GM21528 (cell line): ENCODE data around the gene SULT1A1.
"Not testable (repeated sequence)": the region's sequence is repeated elsewhere in the genome, so short reads cannot be mapped to it uniquely, and the experiment has no call there.

ENCODE experiments used
- ATAC-seq: cut with Tn5 transposase; IDR thresholded peaks from one replicate; pipeline ENCODE4 v1.9.1; 2021; ENCODE audit warnings: mild to moderate bottlenecking, moderate library complexity; ENCODE audit not compliant: unreplicated experiment, low FRiP score

The SULT1A1 gene

DNA sequence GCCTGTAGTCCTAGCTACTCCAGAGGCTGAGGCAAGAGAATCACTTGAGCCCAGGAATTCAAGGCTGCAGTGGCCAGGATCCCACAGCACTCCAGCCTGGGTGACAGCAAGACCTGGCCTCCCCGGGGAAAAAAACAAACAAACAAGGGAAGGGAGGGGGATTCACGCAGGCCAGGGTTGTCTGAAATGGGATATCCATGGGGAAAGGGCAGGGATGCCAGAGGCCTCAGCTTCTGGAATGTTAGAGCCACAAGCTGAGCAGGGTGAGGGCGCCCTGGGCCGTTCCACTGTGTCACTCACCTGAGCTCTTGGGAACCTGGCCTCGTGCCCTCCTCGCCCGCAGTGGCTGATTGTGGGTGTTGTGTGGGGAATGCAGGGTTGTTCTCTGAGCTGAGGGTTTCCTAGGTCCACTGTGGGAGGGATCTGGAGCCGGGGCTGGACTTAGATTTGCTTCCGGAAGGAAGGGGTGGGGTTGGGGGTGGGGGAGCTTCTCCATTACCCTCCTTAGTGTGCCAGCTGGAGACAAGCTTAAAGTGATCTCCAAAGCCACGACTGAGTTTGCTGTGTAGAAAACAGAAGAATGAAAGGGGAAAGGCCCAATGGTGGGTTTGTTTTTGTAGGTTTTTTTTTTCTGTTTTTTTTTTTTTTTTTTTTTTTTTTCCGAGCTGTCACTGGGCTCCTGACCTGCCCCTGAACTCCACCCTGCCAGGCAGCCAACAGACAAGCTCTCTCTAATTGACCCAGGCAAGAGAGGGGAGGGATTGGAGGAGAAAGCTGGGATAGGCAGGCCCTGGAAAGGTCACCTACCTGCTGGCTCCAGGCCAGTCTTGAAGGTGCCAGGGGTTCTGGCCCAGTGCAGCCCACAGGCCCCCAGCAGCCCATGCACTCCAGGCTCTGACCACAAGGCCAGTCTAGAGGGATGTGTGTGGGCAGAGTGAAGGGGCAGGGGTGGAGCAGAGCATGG lies at the start of gene SULT1A1:
Gene SULT1A1, minus strand, starts transcription at position 414 of the 964 bp plus-strand sequence. CDS start 1,189 bp downstream, outside the sequence.
- no peak for ATAC-seq

DNA sequence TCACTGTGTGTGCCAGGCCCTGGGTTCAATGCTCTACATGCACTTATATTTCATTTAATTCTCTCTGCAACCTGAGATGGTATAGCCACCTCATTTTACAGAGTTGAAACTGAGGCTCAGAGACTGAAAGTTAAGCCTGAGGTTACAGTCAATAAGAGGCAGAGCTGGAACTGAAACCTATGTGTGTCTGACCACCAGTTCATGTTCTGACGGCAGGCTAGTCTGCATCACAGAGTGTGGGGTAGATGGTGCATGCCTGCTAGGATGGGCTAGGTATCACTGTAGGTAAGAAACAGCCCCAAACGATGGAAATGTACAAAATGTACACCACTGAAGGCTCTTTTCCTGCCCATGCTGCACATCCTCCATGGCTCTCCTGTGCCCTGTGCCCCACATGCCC lies 30.1 kb upstream of the SULT1A1 start:
- not testable (repeated sequence) for ATAC-seq

- not testable (repeated sequence) for ATAC-seq
These were observed 28.5 kb upstream of the SULT1A1 start for GRCh38 chr16:28638359-28638758.

- not testable (repeated sequence) for ATAC-seq
These were observed 27.9 kb upstream of the SULT1A1 start, which contains the start of gene NPIPB8 for GRCh38 chr16:28637765-28638164. TSS of gene NPIPB8 (plus strand) at chr16:28638065. CDS start at chr16:28638361, 296 bp downstream.

DNA sequence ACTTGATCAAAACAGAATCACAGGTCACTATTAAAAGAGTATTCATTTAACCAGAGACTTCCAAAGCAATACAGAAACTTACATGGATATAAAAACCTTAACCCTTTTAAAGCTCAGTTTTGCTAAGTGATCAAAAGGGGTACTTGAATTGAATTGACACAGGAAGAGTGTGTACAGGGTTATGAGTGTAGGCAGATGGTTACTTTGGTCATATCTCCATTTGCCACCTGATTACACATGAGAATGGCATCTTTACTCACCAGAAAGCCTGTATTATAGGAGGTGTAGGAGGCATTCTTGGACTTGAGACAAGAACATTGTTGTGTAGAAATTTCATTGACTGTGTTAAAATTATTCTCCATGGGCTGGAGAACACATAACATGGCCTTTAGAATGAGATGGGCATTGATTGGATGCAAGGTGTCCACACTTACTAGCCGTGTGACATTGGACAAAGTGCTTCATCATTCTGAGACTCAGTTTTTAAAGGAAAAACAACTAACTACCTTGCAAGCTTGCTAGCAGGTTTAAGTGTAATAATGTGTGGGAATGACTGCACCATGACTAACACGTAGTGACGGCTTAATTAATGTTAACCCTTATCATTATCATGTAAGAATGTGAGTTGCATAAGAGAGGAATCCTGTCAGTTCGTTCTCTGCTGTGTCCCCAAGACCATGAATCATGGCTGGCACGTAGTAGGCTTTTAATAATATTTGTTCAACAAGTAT lies 26.4 kb upstream of the SULT1A1 start:
- not testable (repeated sequence) for ATAC-seq

GRCh38 chr16:28630905-28631304 lies 21.1 kb upstream of the SULT1A1 start:
- not testable (repeated sequence) for ATAC-seq

- ATAC-seq: no peak
These were observed 13.4 kb upstream of the SULT1A1 start for GRCh38 chr16:28623172-28623711.

- ATAC-seq: not testable (repeated sequence)
These were observed 12.8 kb upstream of the SULT1A1 start for GRCh38 chr16:28622532-28623171.

DNA sequence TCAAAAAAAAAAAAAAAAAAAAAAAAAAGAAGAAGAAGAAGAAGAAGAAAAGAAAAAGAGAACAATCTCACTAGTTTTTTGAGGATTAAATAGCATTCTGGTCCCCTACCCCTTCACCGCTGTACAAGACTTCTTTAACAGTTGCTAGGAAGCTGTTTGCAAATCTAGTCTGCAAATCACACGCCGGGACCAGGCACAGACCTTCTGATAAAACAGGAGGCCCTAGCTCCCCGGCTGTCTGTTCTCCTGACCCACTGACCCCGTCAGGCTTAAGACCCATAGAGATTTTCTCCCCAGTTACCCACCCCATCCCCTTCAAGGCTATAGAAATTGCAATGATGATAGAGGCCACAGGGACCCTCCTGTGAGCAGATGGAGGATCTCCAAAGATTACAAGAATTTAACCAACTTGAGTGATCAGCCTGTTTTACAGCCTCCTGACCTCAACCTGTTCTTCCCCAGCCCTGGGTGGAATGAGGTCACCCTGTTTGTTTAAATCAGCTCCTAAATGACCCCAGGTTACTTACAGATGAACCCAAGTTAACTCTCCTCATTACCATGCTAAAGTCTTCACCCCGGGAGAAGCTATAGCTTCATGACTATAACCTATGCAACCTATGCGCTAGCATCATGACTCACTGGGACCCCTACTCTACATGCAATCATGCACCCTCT lies 11.8 kb upstream of the SULT1A1 start:
- no peak for ATAC-seq

DNA sequence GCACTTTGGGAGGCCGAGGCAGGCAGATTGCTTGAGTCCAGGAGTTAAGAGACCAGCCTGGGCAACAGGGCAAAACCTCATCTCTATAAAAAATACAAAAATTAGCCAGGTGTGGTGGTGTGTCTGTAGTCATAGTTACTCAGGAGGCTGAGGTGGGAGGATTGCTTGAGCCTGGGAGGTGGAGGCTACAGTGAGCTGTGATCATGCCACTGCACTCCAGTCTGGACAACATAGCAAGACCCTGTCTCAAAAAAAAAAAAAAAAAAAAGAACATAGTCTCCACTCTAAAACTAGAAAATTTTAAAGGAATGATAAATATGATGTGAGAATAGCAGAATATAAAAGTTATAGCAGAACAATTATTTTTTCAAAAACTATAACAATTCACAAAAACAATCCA lies 10.5 kb upstream of the SULT1A1 start:
- ATAC-seq: not testable (repeated sequence)

DNA sequence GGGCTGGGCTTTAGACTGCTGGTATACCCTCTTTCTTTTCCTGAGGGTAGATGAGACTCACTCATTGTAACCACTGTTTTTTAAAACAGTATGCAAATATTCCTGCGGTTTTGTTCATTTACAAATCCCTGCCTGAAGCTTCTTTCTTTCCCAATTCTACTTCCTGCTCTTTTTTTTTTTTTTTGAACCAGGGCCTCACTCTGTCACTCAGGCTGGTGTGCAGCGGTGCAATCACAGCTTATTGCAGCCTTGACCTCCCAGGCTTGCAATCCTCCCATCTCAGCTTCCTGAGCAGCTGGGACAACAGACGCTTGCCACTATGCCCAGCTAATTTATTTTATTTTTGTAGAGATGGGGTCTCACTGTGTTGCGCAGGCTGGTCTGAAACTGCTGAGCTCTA lies 8.0 kb upstream of the SULT1A1 start:
- no peak for ATAC-seq

DNA sequence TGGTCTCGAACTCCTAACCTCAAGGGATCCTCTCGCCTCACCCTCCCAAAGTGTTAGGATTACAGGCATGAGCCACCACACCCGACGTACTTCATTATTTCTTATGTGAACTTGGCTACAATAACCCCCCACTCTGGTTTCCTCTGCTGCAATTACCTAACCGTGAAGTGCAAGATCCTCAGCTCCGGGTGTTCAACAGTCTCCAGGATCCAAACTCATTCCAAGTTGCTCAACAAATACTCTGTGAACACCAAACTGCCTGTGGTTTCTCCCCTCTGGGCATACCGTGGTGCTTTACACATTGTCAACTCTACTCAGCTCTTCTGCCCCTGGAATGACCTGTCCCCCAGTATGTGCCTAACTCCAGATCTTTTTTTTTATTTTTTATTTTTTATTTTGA lies 6.8 kb upstream of the SULT1A1 start:
- ATAC-seq: no peak

GRCh38 chr16:28616224-28616577 lies 6.4 kb upstream of the SULT1A1 start:
- not testable (repeated sequence) for ATAC-seq

DNA sequence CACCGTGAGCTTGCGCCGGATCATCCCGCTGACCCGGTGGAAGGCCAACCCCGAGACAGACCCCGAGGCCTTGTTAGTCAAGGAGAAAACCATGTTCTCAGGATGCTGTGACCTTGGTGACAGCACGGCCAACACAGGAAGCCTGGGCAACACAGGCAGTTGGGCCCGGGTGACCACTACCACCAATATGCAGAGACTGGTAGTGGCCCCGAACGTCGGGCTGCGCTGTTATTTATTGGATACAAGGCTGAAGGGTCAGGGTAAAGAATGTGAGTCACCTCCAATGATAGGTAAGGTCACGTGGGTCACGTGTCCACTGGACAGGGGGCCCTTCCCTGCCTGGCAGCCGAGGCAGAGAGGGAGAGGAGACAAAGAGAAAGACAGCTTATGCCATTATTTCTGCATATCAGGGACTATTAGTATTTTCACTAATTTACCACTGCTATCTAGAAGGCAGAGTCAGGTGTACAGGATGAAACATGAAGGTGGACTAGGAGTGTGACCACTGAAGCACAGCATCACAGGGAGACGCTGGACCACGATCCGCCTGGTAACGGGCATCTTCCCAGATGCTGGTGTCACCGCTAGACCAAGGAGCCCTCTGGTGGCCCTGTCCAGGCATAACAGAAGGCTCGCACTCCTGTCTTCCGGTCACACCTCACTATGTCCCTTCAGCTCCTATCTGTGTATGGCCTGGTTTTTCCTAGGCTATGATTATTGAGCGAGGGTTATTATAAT lies 5.8 kb upstream of the SULT1A1 start:
- ATAC-seq: not testable (repeated sequence)

DNA sequence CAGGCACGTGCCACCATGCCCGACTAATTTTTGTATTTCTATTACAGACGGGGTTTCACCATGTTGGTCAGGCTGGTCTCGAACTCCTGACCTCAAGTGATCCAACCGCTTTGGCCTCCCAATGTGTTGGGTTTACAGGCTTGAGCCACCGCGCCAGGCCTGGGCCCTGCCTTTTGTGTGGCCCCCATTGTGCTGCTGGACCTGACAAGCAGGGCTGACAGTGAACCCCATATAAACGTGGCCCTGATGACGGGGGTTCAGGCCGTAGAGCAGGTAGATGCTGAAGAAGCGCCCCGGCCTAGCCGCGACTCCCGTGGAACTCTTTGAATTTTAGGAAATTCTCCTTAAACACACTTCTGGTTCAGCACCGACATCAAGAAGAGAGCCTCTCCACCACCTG lies 4.7 kb upstream of the SULT1A1 start:
- not testable (repeated sequence) for ATAC-seq

- not testable (repeated sequence) for ATAC-seq
These were observed 4.1 kb upstream of the SULT1A1 start for GRCh38 chr16:28613912-28614311.

GRCh38 chr16:28612359-28613280 lies 2.8 kb upstream of the SULT1A1 start:
- ATAC-seq: peak; percentile 52

DNA sequence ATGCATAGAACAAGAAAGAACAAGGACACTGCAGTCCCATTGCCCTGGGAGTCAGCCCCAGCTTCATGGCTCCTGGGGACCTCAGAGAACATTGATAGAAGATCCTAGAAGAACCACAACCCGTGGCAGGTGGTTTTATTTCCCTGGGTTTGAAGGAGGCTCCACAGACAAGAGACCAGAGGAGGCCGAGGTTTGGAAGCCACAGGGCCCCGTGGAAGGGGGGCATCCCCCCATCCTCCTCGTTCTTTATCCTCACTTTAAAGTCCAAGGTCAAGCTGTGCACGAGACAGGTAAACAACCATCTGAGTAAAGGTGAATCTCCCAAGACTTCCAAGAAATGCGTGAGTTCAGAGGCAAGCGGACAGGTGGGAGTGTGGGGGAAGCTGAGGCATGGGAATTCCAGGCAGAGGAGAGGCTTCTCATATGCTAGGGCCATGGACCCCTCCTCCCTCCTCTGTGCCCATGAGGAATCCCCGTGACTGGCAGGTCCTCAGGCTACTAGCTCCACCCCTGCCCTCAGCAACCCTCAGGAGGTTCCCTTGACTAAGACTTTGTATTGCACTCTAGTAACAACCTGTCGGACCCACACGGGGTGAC lies 849 bp upstream of the SULT1A1 start:
- ATAC-seq: no peak
